ENCODE results near the gene ATRN.

Gene ATRN

GRCh38 chr20:3660262-3661059 lies 189.6 kb downstream of the ATRN start:
- H3K79me2 ChIP-seq (ENCODE audit: insufficient read depth, low read length) = no peaks in the 10 kb centered on the region
- H3K4me1 ChIP-seq (ENCODE audit: insufficient read depth, low read length) = no peaks in the 10 kb centered on the region
- DNase-seq (no peak), ATAC-seq (ENCODE audit: insufficient read depth, low read depth) (no peak)
- H3K27ac ChIP-seq (ENCODE audit: low read length) = no peak overlapping the region
- H3K9ac ChIP-seq (ENCODE audit: low read depth, low read length) = no peak overlapping the region
- no peaks in the 10 kb centered on the region for H3K36me3 ChIP-seq (ENCODE audit: insufficient read depth, low read length)
- H2AFZ ChIP-seq (ENCODE audit: low read depth, low read length) = no peak overlapping the region
- H3K4me2 ChIP-seq (ENCODE audit: insufficient read depth, low read length) = no peak overlapping the region
- no peaks in the 10 kb centered on the region for H4K20me1 ChIP-seq (ENCODE audit: insufficient read depth, low read length)
- H3K27me3 ChIP-seq (ENCODE audit: insufficient read depth, low read length, poor library complexity) = peaks cover 8% of the 10 kb centered on the region
- no peak overlapping the region for H3K4me3 ChIP-seq (ENCODE audit: low read depth in 1 of 2, low read length in 2 of 2)
- TF ChIP-seq EZH2 (IDR thresholded peaks at IDR 0.05; ENCODE audit: borderline replicate concordance, low read depth, low read length, severe bottlenecking) (no peak), CTCF (IDR thresholded peaks at IDR 0.05; ENCODE audit: borderline replicate concordance, extremely low read depth, low read length, poor library complexity, severe bottlenecking) (no peak)
- H3K9me3 ChIP-seq (ENCODE audit: insufficient read depth, low read length, severe bottlenecking) = no peaks in the 10 kb centered on the region

- no peak overlapping the region for H2AFZ ChIP-seq (ENCODE audit: low read depth, low read length)
- DNase-seq (no peak), ATAC-seq (ENCODE audit: insufficient read depth, low read depth) (no peak)
- no peaks in the 10 kb centered on the region for H3K79me2 ChIP-seq (ENCODE audit: insufficient read depth, low read length)
- peaks cover 8% of the 10 kb centered on the region for H3K27me3 ChIP-seq (ENCODE audit: insufficient read depth, low read length, poor library complexity)
- no peaks in the 10 kb centered on the region for H4K20me1 ChIP-seq (ENCODE audit: insufficient read depth, low read length)
- no peaks in the 10 kb centered on the region for H3K4me1 ChIP-seq (ENCODE audit: insufficient read depth, low read length)
- no peak overlapping the region for H3K27ac ChIP-seq (ENCODE audit: low read length)
- H3K36me3 ChIP-seq (ENCODE audit: insufficient read depth, low read length) = no peaks in the 10 kb centered on the region
- no peaks in the 10 kb centered on the region for H3K9me3 ChIP-seq (ENCODE audit: insufficient read depth, low read length, severe bottlenecking)
- no peak overlapping the region for H3K4me3 ChIP-seq (ENCODE audit: low read depth in 1 of 2, low read length in 2 of 2)
- no peak overlapping the region for H3K9ac ChIP-seq (ENCODE audit: low read depth, low read length)
- no peak overlapping the region for H3K4me2 ChIP-seq (ENCODE audit: insufficient read depth, low read length)
- no peak for TF ChIP-seq EZH2 (IDR thresholded peaks at IDR 0.05; ENCODE audit: borderline replicate concordance, low read depth, low read length, severe bottlenecking)
- TF ChIP-seq CTCF (IDR thresholded peaks at IDR 0.05; ENCODE audit: borderline replicate concordance, extremely low read depth, low read length, poor library complexity, severe bottlenecking) = no peak
These were observed 190.4 kb downstream of the ATRN start for GRCh38 chr20:3661060-3661813.

GRCh38 chr20:3661814-3662665 lies 191.2 kb downstream of the ATRN start:
- TF ChIP-seq EZH2 (IDR thresholded peaks at IDR 0.05; ENCODE audit: borderline replicate concordance, low read depth, low read length, severe bottlenecking) = no peak
- TF ChIP-seq CTCF (IDR thresholded peaks at IDR 0.05; ENCODE audit: borderline replicate concordance, extremely low read depth, low read length, poor library complexity, severe bottlenecking) = no peak
- Histone ChIP-seq H3K27ac (ENCODE audit: low read length) (no peak overlapping the region), H2AFZ (ENCODE audit: low read depth, low read length) (no peak overlapping the region), H3K27me3 (ENCODE audit: insufficient read depth, low read length, poor library complexity) (peaks cover 8% of the 10 kb centered on the region), H3K79me2 (ENCODE audit: insufficient read depth, low read length) (no peaks in the 10 kb centered on the region), H4K20me1 (ENCODE audit: insufficient read depth, low read length) (no peaks in the 10 kb centered on the region), H3K36me3 (ENCODE audit: insufficient read depth, low read length) (no peaks in the 10 kb centered on the region), H3K9me3 (ENCODE audit: insufficient read depth, low read length, severe bottlenecking) (no peaks in the 10 kb centered on the region), H3K4me3 (ENCODE audit: low read depth in 1 of 2, low read length in 2 of 2) (no peak overlapping the region), H3K4me1 (ENCODE audit: insufficient read depth, low read length) (no peaks in the 10 kb centered on the region), H3K9ac (ENCODE audit: low read depth, low read length) (no peak overlapping the region), H3K4me2 (ENCODE audit: insufficient read depth, low read length) (no peak overlapping the region)
- ATAC-seq (ENCODE audit: insufficient read depth, low read depth) (no peak), DNase-seq (no peak)
